LNCaP clone FGC (cell line): ENCODE results near the gene CSNK1G2.

ENCODE experiments used
- DNase-seq: peaks from one replicate; pipeline ENCODE4 v3.0.0-alpha.2; 2011; ENCODE audit warnings: low read depth
- H3K4me3 ChIP-seq: 2 replicates; pipeline ENCODE4 v1.5.1; 2011; ENCODE audit warnings: mild to moderate bottlenecking, low read depth, low read length, control low read depth
- TF ChIP-seq, protein P1 (sequence below): IDR thresholded peaks from 2 replicates; pipeline ENCODE4 v1.5.1; 2012; ENCODE audit warnings: mild to moderate bottlenecking; ENCODE audit not compliant: control insufficient read depth, insufficient read depth; ENCODE audit errors: extremely low read depth

CSNK1G2 gene

DNA sequence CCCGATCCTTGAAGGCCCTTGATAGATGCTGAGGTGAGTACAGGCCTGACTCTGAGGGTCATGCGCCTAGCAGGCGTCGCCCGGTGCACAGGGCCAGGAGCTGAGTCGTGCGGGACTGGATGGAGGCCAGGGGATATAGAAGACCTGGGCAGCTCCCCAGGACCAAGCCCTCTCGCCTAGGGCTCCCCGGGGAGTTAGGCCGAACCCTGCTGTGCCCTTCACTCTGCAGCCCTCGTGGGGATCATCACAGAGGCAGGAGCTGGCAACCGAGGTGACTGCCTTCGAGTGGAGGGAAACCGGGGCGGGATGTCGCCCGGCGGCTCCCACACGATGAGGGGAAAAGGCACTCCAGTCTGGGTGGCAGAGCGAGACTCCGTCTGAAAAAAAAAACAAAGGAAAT lies 11.7 kb downstream of the CSNK1G2 start:
- TF ChIP-seq, protein P1, sequence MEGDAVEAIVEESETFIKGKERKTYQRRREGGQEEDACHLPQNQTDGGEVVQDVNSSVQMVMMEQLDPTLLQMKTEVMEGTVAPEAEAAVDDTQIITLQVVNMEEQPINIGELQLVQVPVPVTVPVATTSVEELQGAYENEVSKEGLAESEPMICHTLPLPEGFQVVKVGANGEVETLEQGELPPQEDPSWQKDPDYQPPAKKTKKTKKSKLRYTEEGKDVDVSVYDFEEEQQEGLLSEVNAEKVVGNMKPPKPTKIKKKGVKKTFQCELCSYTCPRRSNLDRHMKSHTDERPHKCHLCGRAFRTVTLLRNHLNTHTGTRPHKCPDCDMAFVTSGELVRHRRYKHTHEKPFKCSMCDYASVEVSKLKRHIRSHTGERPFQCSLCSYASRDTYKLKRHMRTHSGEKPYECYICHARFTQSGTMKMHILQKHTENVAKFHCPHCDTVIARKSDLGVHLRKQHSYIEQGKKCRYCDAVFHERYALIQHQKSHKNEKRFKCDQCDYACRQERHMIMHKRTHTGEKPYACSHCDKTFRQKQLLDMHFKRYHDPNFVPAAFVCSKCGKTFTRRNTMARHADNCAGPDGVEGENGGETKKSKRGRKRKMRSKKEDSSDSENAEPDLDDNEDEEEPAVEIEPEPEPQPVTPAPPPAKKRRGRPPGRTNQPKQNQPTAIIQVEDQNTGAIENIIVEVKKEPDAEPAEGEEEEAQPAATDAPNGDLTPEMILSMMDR = no peak
- DNase-seq = no peak
- no peak overlapping the region for H3K4me3 ChIP-seq

DNA sequence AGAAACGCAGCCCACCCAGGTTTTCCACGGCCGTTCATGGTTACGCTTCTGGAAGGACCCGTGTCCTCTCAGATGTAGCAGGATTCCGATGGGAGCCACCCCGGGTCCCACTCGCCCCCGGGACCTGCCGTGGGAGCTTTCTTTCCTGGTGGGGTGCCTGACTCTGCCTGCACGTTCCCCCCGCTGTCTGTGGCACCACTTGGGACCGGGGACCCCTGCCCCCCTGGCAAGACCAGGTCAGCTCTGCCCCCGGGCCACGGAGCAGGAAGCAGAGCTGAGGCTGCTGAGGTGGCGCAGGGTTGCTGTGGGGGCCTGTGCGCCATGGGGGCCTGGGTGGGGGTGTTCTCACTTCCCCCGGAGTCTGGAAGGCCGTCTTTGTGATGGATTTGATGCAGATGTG lies 12.1 kb downstream of the CSNK1G2 start:
- TF ChIP-seq, protein P1 = no peak
- DNase-seq = no peak
- no peak overlapping the region for H3K4me3 ChIP-seq

DNA sequence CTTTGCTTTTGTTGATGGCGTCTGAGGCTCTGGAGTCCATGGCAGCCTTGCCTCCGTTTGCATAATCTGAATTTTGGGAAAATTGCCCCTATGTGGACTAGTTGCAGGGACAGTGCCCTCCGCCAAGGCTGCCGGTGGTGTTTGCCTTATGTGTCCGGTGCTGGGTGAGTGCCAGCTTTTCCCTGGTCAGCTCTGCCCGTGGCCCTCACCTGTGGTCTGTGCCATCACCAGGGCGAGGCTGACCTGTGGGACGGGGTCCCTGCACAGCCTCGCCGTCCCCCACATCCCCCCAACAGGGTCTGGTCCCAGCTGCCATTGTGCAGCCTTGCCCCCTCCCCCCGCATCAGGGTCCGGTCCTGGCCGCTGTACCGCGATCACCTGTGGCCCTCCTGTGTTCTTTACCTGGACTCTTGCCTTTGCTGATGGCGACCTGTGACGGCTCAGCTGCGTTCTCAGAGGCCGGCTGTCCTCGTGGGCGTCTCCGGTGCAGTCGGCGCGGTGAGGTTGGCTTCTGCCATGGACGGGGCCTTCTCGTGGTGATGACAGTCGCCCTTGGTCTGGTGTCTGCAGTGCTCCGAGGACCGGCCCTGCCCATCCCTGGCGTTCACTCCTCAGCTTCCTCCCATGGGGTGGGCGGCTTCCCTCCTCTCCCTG lies 12.6 kb downstream of the CSNK1G2 start:
- no peak overlapping the region for H3K4me3 ChIP-seq
- no peak for DNase-seq
- TF ChIP-seq, protein P1 = no peak

DNA sequence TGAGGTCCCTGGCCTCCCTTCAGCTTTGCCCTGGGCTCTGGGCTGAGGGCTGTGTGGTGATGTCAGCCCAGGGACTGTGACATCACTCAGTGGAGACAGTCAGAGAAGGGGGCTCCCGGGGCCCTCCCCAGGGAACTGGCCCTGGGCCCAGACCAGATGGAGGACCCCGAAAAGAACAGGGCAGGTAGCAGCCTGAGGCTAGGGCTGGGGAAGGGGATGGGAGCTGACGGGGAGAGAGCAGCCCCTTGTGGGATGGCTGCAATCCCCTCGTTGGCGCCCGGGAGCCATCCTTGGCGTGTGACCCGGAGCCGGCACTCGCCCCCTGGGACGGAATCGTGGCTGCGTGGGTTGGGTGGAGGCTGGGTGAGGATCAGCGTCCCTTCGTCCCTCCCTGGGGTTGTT lies 13.6 kb downstream of the CSNK1G2 start:
- no peak overlapping the region for H3K4me3 ChIP-seq
- no peak for DNase-seq
- TF ChIP-seq, protein P1 = no peak

DNA sequence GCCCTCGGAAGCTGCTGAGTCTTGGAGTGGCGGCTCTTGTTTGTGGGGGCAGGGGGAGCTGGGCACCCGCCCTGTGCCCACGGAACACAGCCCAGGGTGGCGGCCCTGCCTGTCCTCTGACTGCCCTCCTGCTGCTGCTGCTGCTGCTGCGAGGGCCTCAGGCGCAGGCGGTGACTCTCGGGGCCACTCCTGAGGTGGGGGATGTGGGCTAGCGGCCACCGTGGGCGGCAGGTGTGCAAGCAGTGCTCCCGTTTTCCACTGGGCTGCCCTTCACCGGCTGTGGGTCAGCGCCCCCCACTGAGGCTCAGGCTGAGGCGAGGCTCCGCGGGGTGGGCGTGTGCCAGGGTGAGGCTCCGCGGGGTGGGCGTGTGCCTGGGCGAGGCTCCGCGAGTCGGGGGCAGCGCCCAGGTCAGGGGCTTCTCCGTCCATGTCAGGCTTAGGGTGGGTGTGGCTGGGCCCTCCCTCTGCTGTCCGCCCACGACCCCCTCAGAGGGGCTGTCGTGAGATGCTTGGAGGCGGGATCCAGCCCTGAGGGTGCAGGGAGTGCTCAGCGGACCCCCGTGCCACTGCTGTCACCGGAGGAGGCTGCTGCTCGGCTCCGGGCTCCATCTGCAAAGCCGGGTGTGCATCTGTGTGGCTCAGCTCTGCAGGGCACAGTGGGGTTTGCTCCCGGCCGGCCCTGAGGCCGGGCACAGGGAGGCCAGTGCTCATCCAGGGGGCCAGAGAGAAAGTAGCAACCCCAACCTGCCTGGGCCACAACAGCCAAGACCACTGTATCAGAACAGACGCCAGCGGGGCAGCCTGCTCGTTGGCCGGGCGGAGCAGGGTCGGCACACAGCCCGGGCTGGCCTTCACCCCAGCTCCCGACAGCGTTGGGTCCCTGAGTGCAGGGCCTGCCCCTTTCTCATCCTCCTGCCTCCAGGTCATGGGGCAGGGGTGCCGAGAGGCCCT lies 14.5 kb downstream of the CSNK1G2 start:
- no peak for DNase-seq
- H3K4me3 ChIP-seq = no peak overlapping the region
- TF ChIP-seq, protein P1 = no peak

DNA sequence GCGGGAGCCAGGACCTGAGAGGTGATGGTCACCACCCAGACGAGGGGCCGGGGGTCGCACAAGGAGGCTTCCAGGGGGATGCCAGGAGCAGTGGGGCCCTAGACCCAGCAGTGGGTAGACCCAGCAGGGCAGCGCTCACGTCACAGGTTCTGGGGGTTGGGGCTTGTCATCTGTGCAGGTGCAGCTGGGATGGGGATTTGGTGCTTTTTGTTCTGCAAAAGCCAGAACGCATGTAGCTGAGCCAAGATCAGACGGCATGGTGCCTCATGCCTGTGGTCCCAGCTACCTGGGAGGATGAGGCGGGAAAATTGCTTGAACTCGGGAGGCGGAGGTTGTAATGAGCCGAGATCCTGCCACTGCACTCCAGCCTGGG lies 15.1 kb downstream of the CSNK1G2 start:
- H3K4me3 ChIP-seq = no peak overlapping the region
- TF ChIP-seq, protein P1 = no peak
- DNase-seq = no peak
